H9 (cell line): ENCODE data around the gene UGT1A8. TPM values are rescaled to one million over a fixed set of nuclear protein-coding genes. Genes with fewer than 3 reads are reported as not detected.

ENCODE experiments used
- DNase-seq: peaks from one replicate; pipeline ENCODE4 v3.0.0-alpha.2; 2017
- H2AFZ ChIP-seq: one replicate; pipeline ENCODE4 v1.6.1; 2013; ENCODE audit warnings: mild to moderate bottlenecking, low read length, control low read depth, moderate library complexity
- H2AK5ac ChIP-seq: 2 replicates; pipeline ENCODE4 v1.6.1; 2013; ENCODE audit warnings: low read length, control low read depth, mixed read lengths; ENCODE audit not compliant: insufficient read length
- H2BK120ac ChIP-seq: one replicate; pipeline ENCODE4 v1.6.1; 2013; ENCODE audit warnings: low read depth, mild to moderate bottlenecking, low read length, control low read depth, inconsistent platforms; ENCODE audit not compliant: poor library complexity, severe bottlenecking
- H2BK12ac ChIP-seq: 2 replicates; pipeline ENCODE4 v1.6.1; 2013; ENCODE audit warnings: low read length, control low read depth, mixed read lengths, low read depth; ENCODE audit not compliant: insufficient read length
- H2BK15ac ChIP-seq: 2 replicates; pipeline ENCODE4 v1.6.1; 2013; ENCODE audit warnings: low read depth, low read length, control low read depth
- H2BK20ac ChIP-seq: one replicate; pipeline ENCODE4 v1.6.1; 2013; ENCODE audit warnings: low read depth, mild to moderate bottlenecking, low read length, control low read depth, inconsistent platforms; ENCODE audit not compliant: poor library complexity, severe bottlenecking
- H2BK5ac ChIP-seq: 2 replicates; pipeline ENCODE4 v1.6.1; 2013; ENCODE audit warnings: low read length, control low read depth, mixed read lengths; ENCODE audit not compliant: insufficient read length
- H3K14ac ChIP-seq: 2 replicates; pipeline ENCODE4 v1.6.1; 2013; ENCODE audit warnings: low read length, control low read depth; ENCODE audit not compliant: insufficient read depth
- H3K18ac ChIP-seq: 2 replicates; pipeline ENCODE4 v1.6.1; 2013; ENCODE audit warnings: low read depth, mild to moderate bottlenecking, mixed read lengths, low read length, control low read depth; ENCODE audit not compliant: insufficient read length
- H3K23ac ChIP-seq: 2 replicates; pipeline ENCODE4 v1.6.1; 2013; ENCODE audit warnings: low read length, control low read depth, mixed read lengths, low read depth; ENCODE audit not compliant: insufficient read length
- H3K23me2 ChIP-seq: 2 replicates; pipeline ENCODE4 v1.6.1; 2013; ENCODE audit warnings: low read depth, mild to moderate bottlenecking, mixed read lengths, low read length, control low read depth; ENCODE audit not compliant: insufficient read length, poor library complexity, severe bottlenecking
- H3K27ac ChIP-seq: 2 replicates; pipeline ENCODE4 v1.5.1; 2013; ENCODE audit warnings: low read length, control low read depth, mixed read lengths, low read depth; ENCODE audit not compliant: insufficient read length
- H3K27me3 ChIP-seq: 2 replicates; pipeline ENCODE4 v1.6.1; 2013; ENCODE audit warnings: low read length, control low read depth, inconsistent platforms; ENCODE audit not compliant: insufficient read depth
- H3K4ac ChIP-seq: 2 replicates; pipeline ENCODE4 v1.6.1; 2013; ENCODE audit warnings: low read depth, mild to moderate bottlenecking, control low read depth, inconsistent platforms, low read length, moderate library complexity
- H3K4me1 ChIP-seq: 2 replicates; pipeline ENCODE4 v1.6.1; 2013; ENCODE audit warnings: low read length, control low read depth, inconsistent platforms; ENCODE audit not compliant: insufficient read depth
- H3K4me2 ChIP-seq: 2 replicates; pipeline ENCODE4 v1.6.1; 2013; ENCODE audit warnings: low read length, control low read depth, mixed read lengths; ENCODE audit not compliant: insufficient read length, insufficient read depth
- H3K56ac ChIP-seq: 2 replicates; pipeline ENCODE4 v1.6.1; 2013; ENCODE audit warnings: low read depth, mild to moderate bottlenecking, mixed read lengths, low read length, control low read depth; ENCODE audit not compliant: insufficient read length
- H3K79me1 ChIP-seq: 2 replicates; pipeline ENCODE4 v1.6.1; 2013; ENCODE audit warnings: low read depth, mild to moderate bottlenecking, moderate library complexity, low read length, control low read depth, inconsistent platforms; ENCODE audit not compliant: insufficient read depth, poor library complexity, severe bottlenecking
- H3K79me2 ChIP-seq: 2 replicates; pipeline ENCODE4 v1.6.1; 2013; ENCODE audit warnings: low read length, control low read depth, inconsistent platforms; ENCODE audit not compliant: insufficient read depth
- H3K9ac ChIP-seq: 2 replicates; pipeline ENCODE4 v1.6.1; 2013; ENCODE audit warnings: low read length, control low read depth, mixed read lengths; ENCODE audit not compliant: insufficient read length; ENCODE audit errors: extremely low read depth
- H3K9me3 ChIP-seq: one replicate; pipeline ENCODE4 v1.6.1; 2013; ENCODE audit warnings: low read depth, low read length, inconsistent platforms; ENCODE audit not compliant: control insufficient read depth
- H3T11ph ChIP-seq: one replicate; pipeline ENCODE4 v1.6.1; 2013; ENCODE audit warnings: mild to moderate bottlenecking, low read length, control low read depth, inconsistent platforms
- H4K20me1 ChIP-seq: one replicate; pipeline ENCODE4 v1.6.1; 2013; ENCODE audit not compliant: control insufficient read depth, insufficient read length, insufficient read depth
- H4K5ac ChIP-seq: 2 replicates; pipeline ENCODE4 v1.6.1; 2013; ENCODE audit warnings: low read depth, mild to moderate bottlenecking, mixed read lengths, low read length, control low read depth; ENCODE audit not compliant: insufficient read length
- H4K8ac ChIP-seq: replicated peaks from 2 replicates; pipeline ENCODE4 v1.6.1; 2013; ENCODE audit warnings: low read length, control low read depth, mixed read lengths, low read depth; ENCODE audit not compliant: insufficient read length
- H4K91ac ChIP-seq: 2 replicates; pipeline ENCODE4 v1.6.1; 2013; ENCODE audit warnings: low read depth, mild to moderate bottlenecking, moderate library complexity, mixed read lengths, low read length, control low read depth; ENCODE audit not compliant: insufficient read length
- H3K27ac Mint-ChIP-seq, 3 experiments: 2 replicates in 2 of 3; 3 replicates in 1 of 3; pipeline ENCODE4 v1.8.0; 2020 to 2021; ENCODE audit warnings: mixed read lengths in 3 of 3, mild to moderate bottlenecking in 1 of 3, moderate library complexity in 1 of 3
- H3K27me3 Mint-ChIP-seq: 2 replicates; pipeline ENCODE4 v1.8.0; 2021; ENCODE audit warnings: low read depth, mild to moderate bottlenecking, moderate library complexity, mixed read lengths
- H3K36me3 Mint-ChIP-seq, 3 experiments: 2 replicates in 2 of 3; 3 replicates in 1 of 3; pipeline ENCODE4 v1.8.0; 2020 to 2021; ENCODE audit warnings: low read depth in 3 of 3, mixed read lengths in 3 of 3; ENCODE audit not compliant: insufficient read depth in 1 of 3
- H3K4me1 Mint-ChIP-seq, 2 experiments: 2 replicates each; pipeline ENCODE4 v1.8.0; 2020; ENCODE audit warnings: mixed read lengths in 2 of 2
- H3K4me3 Mint-ChIP-seq, 2 experiments: 2 replicates in 1 of 2; 3 replicates in 1 of 2; pipeline ENCODE4 v1.8.0; 2020 to 2021; ENCODE audit warnings: mild to moderate bottlenecking in 2 of 2, mixed read lengths in 2 of 2, moderate library complexity in 1 of 2
- H3K9me3 Mint-ChIP-seq, 2 experiments: 2 replicates in 1 of 2; 3 replicates in 1 of 2; pipeline ENCODE4 v1.8.0; 2020; ENCODE audit warnings: mild to moderate bottlenecking in 2 of 2, mixed read lengths in 2 of 2, moderate library complexity in 1 of 2
- CTCF ChIP-seq: fragments of 200-600 bp; sonication (generic); conservative IDR thresholded peaks from 3 replicates; pipeline ENCODE4 v1.8.0; 2021; ENCODE audit warnings: antibody characterized with exemption, mild to moderate bottlenecking
- WGBS: extraction: QIAGEN DNeasy Blood & Tissue Kit; methylation state at CpG from one replicate; pipeline ENCODE4 v1.1.7; 2013; ENCODE audit warnings: missing lambda C conversion rate, low lambda C conversion rate, mixed read lengths; ENCODE audit not compliant: insufficient read length; ENCODE audit errors: extremely low coverage; 5-methylcytosine and 5-hydroxymethylcytosine counted together
- total RNA-seq: library from RNA; stranded (reverse); gene quantifications from 2 replicates; pipeline ENCODE4 v1.2.1, GENCODE V29; 2021

Gene UGT1A8
- total RNA-seq, 1 experiment from 2014 or later = not detected

- no peak overlapping the region for H2BK15ac ChIP-seq
- no peak overlapping the region for H4K5ac ChIP-seq
- no peaks in the 10 kb centered on the region; a peak in 1 of 7 replicates for H3K36me3 Mint-ChIP-seq
- H2BK120ac ChIP-seq = no peak overlapping the region
- H3K4me2 ChIP-seq = no peak overlapping the region
- no peaks in the 10 kb centered on the region for H3K9me3 ChIP-seq
- no peak overlapping the region for H3K18ac ChIP-seq
- TF ChIP-seq CTCF = no peak
- no peak overlapping the region for H3K27ac ChIP-seq
- no peak overlapping the region for H3T11ph ChIP-seq
- no peak overlapping the region for H2BK5ac ChIP-seq
- H2BK12ac ChIP-seq = no peak overlapping the region
- H3K27me3 Mint-ChIP-seq = peaks cover 10% of the 10 kb centered on the region
- H3K4ac ChIP-seq = no peak overlapping the region
- H3K4me1 ChIP-seq = no peaks in the 10 kb centered on the region
- no peak overlapping the region for H2BK20ac ChIP-seq
- H3K14ac ChIP-seq = no peak overlapping the region
- H3K23me2 ChIP-seq = no peaks in the 10 kb centered on the region
- no peaks in the 10 kb centered on the region for H3K79me1 ChIP-seq
- no peak overlapping the region for H3K27ac Mint-ChIP-seq
- no peak overlapping the region for H3K56ac ChIP-seq
- H4K20me1 ChIP-seq = no peaks in the 10 kb centered on the region
- no peaks in the 10 kb centered on the region for H3K4me1 Mint-ChIP-seq
- WGBS = no CpG with 5 or more reads among the region's 7 CpGs
- DNase-seq = no peak
- H3K9me3 Mint-ChIP-seq = peaks cover 0 to 3% of the 10 kb centered on the region in 2 experiments; a peak in 1 of 5 replicates
- no peak overlapping the region for H4K8ac ChIP-seq
- no peak overlapping the region; a peak in 2 of 5 replicates for H3K4me3 Mint-ChIP-seq
- no peak overlapping the region for H3K9ac ChIP-seq
- no peak overlapping the region for H2AK5ac ChIP-seq
- H3K23ac ChIP-seq = no peak overlapping the region
- no peaks in the 10 kb centered on the region for H3K79me2 ChIP-seq
- H4K91ac ChIP-seq = no peak overlapping the region
- no peak overlapping the region for H2AFZ ChIP-seq
- H3K27me3 ChIP-seq = no peaks in the 10 kb centered on the region
These were observed 175.3 kb downstream of the UGT1A8 start for GRCh38 chr2:233792720-233793119.
